CD4-positive, alpha-beta T cell treated with Interleukin-17A for 1 hour (primary cell): ENCODE results near the gene PLPP3.

Experiments used
- DNase-seq: peaks from one replicate; pipeline ENCODE4 v3.0.0-alpha.2; 2020

The PLPP3 gene

GRCh38 chr1:56493826-56494225 lies 85.5 kb downstream of the PLPP3 start:
- no peak for DNase-seq

- DNase-seq = no peak
Measured at GRCh38 chr1:56491441-56491840, 87.9 kb downstream of the PLPP3 start.

- no peak for DNase-seq
Measured at GRCh38 chr1:56490619-56491018, 88.7 kb downstream of the PLPP3 start.

GRCh38 chr1:56489695-56490094 lies 89.7 kb downstream of the PLPP3 start:
- DNase-seq = no peak

- DNase-seq = no peak
Measured at GRCh38 chr1:56484695-56485094, 94.7 kb downstream of the PLPP3 start.

- no peak for DNase-seq
Measured at GRCh38 chr1:56483104-56483503, 96.3 kb downstream of the PLPP3 start.

- DNase-seq = no peak
Measured at GRCh38 chr1:56482486-56482885, 96.9 kb downstream of the PLPP3 start.

- no peak for DNase-seq
Measured at GRCh38 chr1:56481140-56481694, 98.1 kb downstream of the PLPP3 start.

- no peak for DNase-seq
Measured at GRCh38 chr1:56478734-56479133, 100.6 kb downstream of the PLPP3 start.

- DNase-seq = no peak
Measured at GRCh38 chr1:56477164-56478111, 101.9 kb downstream of the PLPP3 start.

- no peak for DNase-seq
Measured at GRCh38 chr1:56473582-56474270, 105.6 kb downstream of the PLPP3 start.

- no peak for DNase-seq
Measured at GRCh38 chr1:56472860-56473259, 106.5 kb downstream of the PLPP3 start.

GRCh38 chr1:56469640-56470371 lies 109.6 kb downstream of the PLPP3 start:
- DNase-seq = no peak

GRCh38 chr1:56468518-56468917 lies 110.8 kb downstream of the PLPP3 start:
- no peak for DNase-seq

- DNase-seq = no peak
Measured at GRCh38 chr1:56466538-56466937, 112.8 kb downstream of the PLPP3 start.

GRCh38 chr1:56464294-56464693 lies 115.1 kb downstream of the PLPP3 start:
- DNase-seq = no peak

GRCh38 chr1:56463376-56463775 lies 116.0 kb downstream of the PLPP3 start:
- DNase-seq = no peak

- no peak for DNase-seq
Measured at GRCh38 chr1:56462209-56462608, 117.2 kb downstream of the PLPP3 start.

- no peak for DNase-seq
Measured at GRCh38 chr1:56461158-56462127, 117.9 kb downstream of the PLPP3 start.

GRCh38 chr1:56459260-56459659 lies 120.1 kb downstream of the PLPP3 start:
- DNase-seq = no peak

- DNase-seq = no peak
Measured at GRCh38 chr1:56457756-56458375, 121.5 kb downstream of the PLPP3 start.
